ENCODE measurements around the gene SLC6A4. TPM values are rescaled to one million over a fixed set of nuclear protein-coding genes. Genes with fewer than 3 reads are reported as not detected.

The SLC6A4 gene
- total RNA-seq, 4 donors from 2014 or later: 0.11 to 0.50 (median 0.27) TPM

GRCh38 chr17:30160419-30161172 is 74.9 kb downstream of the SLC6A4 start:
- intact Hi-C loops (cut with DNase I): no loop called here
- peak overlapping the region in 1 of 4 donors; percentile 69 for H3K27ac ChIP-seq (replicated peaks in 1 of 4)
- DNase-seq (ENCODE audit: extremely low spot score): no peak
- H3K4me1 ChIP-seq: peaks cover 0 to 26% (median 22%) of the 10 kb centered on the region in 4 donors
- WGBS: 66% methylated on average over 3 of the region's 3 CpGs
- no peak overlapping the region for H3K4me3 ChIP-seq
- H3K9me3 ChIP-seq: no peaks in the 10 kb centered on the region
- no peaks in the 10 kb centered on the region for H3K27me3 ChIP-seq
- TF ChIP-seq CTCF (IDR thresholded peaks at IDR 0.05) (no peak), POLR2AphosphoS5 (IDR thresholded peaks at IDR 0.05) (no peak), POLR2A (IDR thresholded peaks at IDR 0.05; ENCODE audit: low read depth) (no peak), EP300 (IDR thresholded peaks at IDR 0.05) (no peak)
- peaks cover 0 to 21% (median 8%) of the 10 kb centered on the region in 4 donors for H3K36me3 ChIP-seq

GRCh38 chr17:30158896-30159625 is 76.4 kb downstream of the SLC6A4 start:
- intact Hi-C loops (cut with DNase I): no loop called here
- H3K4me1 ChIP-seq: peaks cover 0 to 26% (median 22%) of the 10 kb centered on the region in 4 donors
- no peaks in the 10 kb centered on the region for H3K9me3 ChIP-seq
- no peaks in the 10 kb centered on the region for H3K27me3 ChIP-seq
- H3K4me3 ChIP-seq: no peak overlapping the region
- WGBS: 92% methylated on average over 3 of the region's 3 CpGs
- DNase-seq (ENCODE audit: extremely low spot score): no peak
- TF ChIP-seq CTCF (IDR thresholded peaks at IDR 0.05) (no peak), EP300 (IDR thresholded peaks at IDR 0.05) (no peak), POLR2A (IDR thresholded peaks at IDR 0.05; ENCODE audit: low read depth) (no peak), POLR2AphosphoS5 (IDR thresholded peaks at IDR 0.05) (no peak)
- H3K27ac ChIP-seq (replicated peaks in 1 of 4): no peak overlapping the region
- peaks cover 0 to 24% (median 8%) of the 10 kb centered on the region in 4 donors for H3K36me3 ChIP-seq

- 100% methylated on average over 2 of the region's 2 CpGs for WGBS
- intact Hi-C loops (cut with DNase I): no loop called here
- peaks cover 0 to 5% (median 2%) of the 10 kb centered on the region in 4 donors for H3K4me1 ChIP-seq
- no peak for DNase-seq (ENCODE audit: extremely low spot score)
- H3K27me3 ChIP-seq: no peaks in the 10 kb centered on the region
- no peaks in the 10 kb centered on the region for H3K9me3 ChIP-seq
- no peak overlapping the region for H3K4me3 ChIP-seq
- peaks cover 0 to 28% (median 8%) of the 10 kb centered on the region in 4 donors for H3K36me3 ChIP-seq
- H3K27ac ChIP-seq (replicated peaks in 1 of 4): no peak overlapping the region
- TF ChIP-seq POLR2A (IDR thresholded peaks at IDR 0.05; ENCODE audit: low read depth) (no peak), CTCF (IDR thresholded peaks at IDR 0.05) (no peak), EP300 (IDR thresholded peaks at IDR 0.05) (no peak), POLR2AphosphoS5 (IDR thresholded peaks at IDR 0.05) (no peak)
Observed at GRCh38 chr17:30155389-30155788, 80.1 kb downstream of the SLC6A4 start.

- DNase-seq (ENCODE audit: extremely low spot score): no peak
- H3K4me3 ChIP-seq: no peak overlapping the region
- peaks cover 0 to 30% (median 8%) of the 10 kb centered on the region in 4 donors for H3K36me3 ChIP-seq
- no peaks in the 10 kb centered on the region for H3K9me3 ChIP-seq
- peaks cover 0 to 7% (median 1%) of the 10 kb centered on the region in 4 donors for H3K4me1 ChIP-seq
- no peaks in the 10 kb centered on the region for H3K27me3 ChIP-seq
- intact Hi-C loops (cut with DNase I): no loop called here
- TF ChIP-seq CTCF (IDR thresholded peaks at IDR 0.05) (no peak), POLR2A (IDR thresholded peaks at IDR 0.05; ENCODE audit: low read depth) (no peak), EP300 (IDR thresholded peaks at IDR 0.05) (no peak), POLR2AphosphoS5 (IDR thresholded peaks at IDR 0.05) (no peak)
- H3K27ac ChIP-seq (replicated peaks in 1 of 4): no peak overlapping the region
Observed at GRCh38 chr17:30153463-30153862, 82.0 kb downstream of the SLC6A4 start.
